HEK293 (cell line): ENCODE data around the gene MVB12B.

Experiments
- CTCF ChIA-PET: fragments of 350-600 bp; formaldehyde crosslinking; extraction: SDS; loops from one replicate; lab custom pipeline; 2021; ENCODE audit warnings: antibody characterized with exemption; lab: Yijun Ruan, JAX
- POLR2A ChIA-PET: fragments of 300-600 bp; formaldehyde crosslinking; extraction: SDS; loops from one replicate; lab custom pipeline; 2020; ENCODE audit warnings: antibody characterized with exemption, inconsistent platforms; lab: Yijun Ruan, JAX
- H3K27ac ChIP-seq: fragments of 200-500 bp; sonication (Bioruptor generic); 2 replicates; pipeline ENCODE4 v1.5.1; 2014; ENCODE audit warnings: low read depth, low read length, control low read depth, inconsistent platforms; ENCODE audit errors: extremely low read depth
- H3K36me3 ChIP-seq, 2 experiments: fragments of 200-500 bp in 1 of 2; sonication (Bioruptor generic) in 1 of 2; 1 replicate in 1 of 2; 2 replicates in 1 of 2; pipeline ENCODE4 v1.5.1; 2014 to 2017; ENCODE audit warnings: inconsistent platforms in 2 of 2, low read length in 2 of 2; ENCODE audit not compliant: control insufficient read depth in 2 of 2, insufficient read depth in 1 of 2
- H3K4me1 ChIP-seq: fragments of 200-500 bp; sonication (Bioruptor generic); 2 replicates; pipeline ENCODE4 v1.5.1; 2014; ENCODE audit warnings: mild to moderate bottlenecking, low read length, inconsistent platforms; ENCODE audit not compliant: control insufficient read depth, insufficient read depth
- H3K4me3 ChIP-seq: 2 replicates; pipeline ENCODE4 v1.5.1; 2011; ENCODE audit warnings: low read depth, mild to moderate bottlenecking, control low read depth, low read length, moderate library complexity
- H3K9me3 ChIP-seq: fragments of 200-500 bp; sonication (Bioruptor generic); 2 replicates; pipeline ENCODE4 v1.5.1; 2014; ENCODE audit warnings: low read depth, low read length, inconsistent platforms; ENCODE audit not compliant: control insufficient read depth, insufficient read depth
- GLI2 ChIP-seq: fragments of 450-650 bp; formaldehyde crosslinking; IDR thresholded peaks from 2 replicates; pipeline ENCODE4; 2017; ENCODE audit warnings: missing biosample characterization, missing genetic modification characterization, low read depth, borderline replicate concordance
- GLIS2 ChIP-seq: fragments of 450-650 bp; formaldehyde crosslinking; IDR thresholded peaks from 2 replicates; pipeline ENCODE4 v1.5.1; 2016; ENCODE audit warnings: missing biosample characterization, missing genetic modification characterization
- HOXA7 ChIP-seq: sonication (generic); formaldehyde crosslinking; IDR thresholded peaks from 2 replicates; pipeline ENCODE4 v1.8.1; 2022; ENCODE audit warnings: missing genetic modification reagents, borderline replicate concordance
- IKZF3 ChIP-seq: fragments of 450-650 bp; IDR thresholded peaks from 2 replicates; pipeline ENCODE4 v1.5.0; 2018; ENCODE audit warnings: missing biosample characterization, mild to moderate bottlenecking, missing genetic modification characterization, moderate library complexity
- PATZ1 ChIP-seq: fragments of 450-650 bp; formaldehyde crosslinking; IDR thresholded peaks from 2 replicates; pipeline ENCODE4 v1.5.1; 2016; ENCODE audit warnings: missing biosample characterization, missing genetic modification characterization
- PRDM1 ChIP-seq: fragments of 450-650 bp; formaldehyde crosslinking; IDR thresholded peaks from 2 replicates; pipeline ENCODE4; 2016; ENCODE audit warnings: missing biosample characterization, missing genetic modification characterization
- REPIN1 ChIP-seq: fragments of 450-650 bp; formaldehyde crosslinking; IDR thresholded peaks from 2 replicates; pipeline ENCODE4 v1.5.1; 2017; ENCODE audit warnings: missing biosample characterization, missing genetic modification characterization, low read depth
- ZBTB49 ChIP-seq: fragments of 450-650 bp; formaldehyde crosslinking; IDR thresholded peaks from 2 replicates; pipeline ENCODE4 v1.5.1; 2016; ENCODE audit warnings: missing biosample characterization, missing genetic modification characterization, low read depth
- ZBTB8A ChIP-seq: fragments of 450-650 bp; formaldehyde crosslinking; IDR thresholded peaks from 2 replicates; pipeline ENCODE4 v1.5.1; 2016; ENCODE audit warnings: missing biosample characterization, missing genetic modification characterization
- ZFP41 ChIP-seq: fragments of 450-650 bp; formaldehyde crosslinking; IDR thresholded peaks from 2 replicates; pipeline ENCODE4 v1.5.1; 2016; ENCODE audit warnings: missing biosample characterization, missing genetic modification characterization, borderline replicate concordance
- ZIC2 ChIP-seq: fragments of 450-650 bp; formaldehyde crosslinking; IDR thresholded peaks from 2 replicates; pipeline ENCODE4 v1.5.1; 2016; ENCODE audit warnings: missing biosample characterization, missing genetic modification characterization
- ZNF2 ChIP-seq: fragments of 450-650 bp; formaldehyde crosslinking; IDR thresholded peaks from 2 replicates; pipeline ENCODE4 v1.5.1; 2016; ENCODE audit warnings: missing biosample characterization, missing genetic modification characterization
- ZNF221 ChIP-seq: fragments of 450-650 bp; formaldehyde crosslinking; IDR thresholded peaks from 2 replicates; pipeline ENCODE4 v1.5.1; 2017; ENCODE audit warnings: missing biosample characterization, missing genetic modification characterization, borderline replicate concordance
- ZNF248 ChIP-seq: fragments of 450-650 bp; formaldehyde crosslinking; IDR thresholded peaks from 2 replicates; pipeline ENCODE4 v1.5.1; 2017; ENCODE audit warnings: missing biosample characterization, missing genetic modification characterization
- ZNF280C ChIP-seq: fragments of 450-650 bp; formaldehyde crosslinking; IDR thresholded peaks from 2 replicates; pipeline ENCODE4 v1.5.1; 2016; ENCODE audit warnings: missing biosample characterization, missing genetic modification characterization
- ZNF350 ChIP-seq: fragments of 450-650 bp; formaldehyde crosslinking; IDR thresholded peaks from 2 replicates; pipeline ENCODE4 v1.5.0; 2017; ENCODE audit warnings: missing biosample characterization, mild to moderate bottlenecking, missing genetic modification characterization
- ZNF423 ChIP-seq: fragments of 450-650 bp; formaldehyde crosslinking; IDR thresholded peaks from 2 replicates; pipeline ENCODE4 v1.5.1; 2016; ENCODE audit warnings: missing biosample characterization, missing genetic modification characterization
- ZNF521 ChIP-seq: fragments of 450-650 bp; formaldehyde crosslinking; IDR thresholded peaks from 2 replicates; pipeline ENCODE4 v1.5.1; 2017; ENCODE audit warnings: missing biosample characterization, mild to moderate bottlenecking, missing genetic modification characterization
- ZNF548 ChIP-seq: fragments of 450-650 bp; formaldehyde crosslinking; IDR thresholded peaks from 2 replicates; pipeline ENCODE4 v1.5.1; 2016; ENCODE audit warnings: missing biosample characterization, missing genetic modification characterization
- ZNF560 ChIP-seq: fragments of 450-650 bp; formaldehyde crosslinking; IDR thresholded peaks from 2 replicates; pipeline ENCODE4 v1.5.1; 2017; ENCODE audit warnings: missing biosample characterization, missing genetic modification characterization, borderline replicate concordance
- ZNF561 ChIP-seq: fragments of 450-650 bp; IDR thresholded peaks from 2 replicates; pipeline ENCODE4 v1.5.1; 2018; ENCODE audit warnings: missing biosample characterization, missing genetic modification characterization, borderline replicate concordance
- ZNF571 ChIP-seq: fragments of 450-650 bp; formaldehyde crosslinking; IDR thresholded peaks from 2 replicates; pipeline ENCODE4 v1.5.0; 2017; ENCODE audit warnings: missing biosample characterization, missing genetic modification characterization
- ZNF707 ChIP-seq: fragments of 450-650 bp; formaldehyde crosslinking; IDR thresholded peaks from 2 replicates; pipeline ENCODE4 v1.5.1; 2016; ENCODE audit warnings: missing biosample characterization, missing genetic modification characterization
- ZNF777 ChIP-seq: fragments of 450-650 bp; formaldehyde crosslinking; IDR thresholded peaks from 2 replicates; pipeline ENCODE4 v1.5.1; 2017; ENCODE audit warnings: missing biosample characterization, missing genetic modification characterization, borderline replicate concordance
- ZXDB ChIP-seq: fragments of 450-650 bp; formaldehyde crosslinking; IDR thresholded peaks from 2 replicates; pipeline ENCODE4 v1.5.1; 2016; ENCODE audit warnings: missing biosample characterization, missing genetic modification characterization
- TF ChIP-seq, protein P1 (sequence below): fragments of 450-650 bp; formaldehyde crosslinking; IDR thresholded peaks from 2 replicates; pipeline ENCODE4 v1.5.1; 2016; ENCODE audit warnings: missing biosample characterization, missing genetic modification characterization

MVB12B gene

GRCh38 chr9:126432659-126433058 is 106.0 kb downstream of the MVB12B start:
- ChIA-PET CTCF (interaction anchor here (0.5 to 1.8 kb wide), 3 partner anchors 34 to 514 kb away, joined by 3 to 7 read pairs (median 3); no protein-coding TSS in a partner anchor), POLR2A (no interaction called here)
- H3K9me3 ChIP-seq: no peaks in the 10 kb centered on the region
- no peaks in the 10 kb centered on the region for H3K4me1 ChIP-seq
- no peak for TF ChIP-seq REPIN1 (tag by site-specific recombination)
- TF ChIP-seq ZNF280C (tag by site-specific recombination): no peak
- no peak for TF ChIP-seq ZNF571
- no peak for TF ChIP-seq ZNF560
- peaks cover 0 to 8% of the 10 kb centered on the region in 2 experiments; a peak in 1 of 3 replicates for H3K36me3 ChIP-seq
- H3K27ac ChIP-seq: no peak overlapping the region
- no peak overlapping the region for H3K4me3 ChIP-seq

GRCh38 chr9:126435105-126435504 is 108.5 kb downstream of the MVB12B start:
- Histone ChIP-seq H3K9me3 (no peaks in the 10 kb centered on the region), H3K4me1 (no peaks in the 10 kb centered on the region), H3K4me3 (no peak overlapping the region), H3K36me3 (peaks cover 0 to 4% of the 10 kb centered on the region in 2 experiments; a peak in 1 of 3 replicates), H3K27ac (no peak overlapping the region)
- TF ChIP-seq ZNF423 (tag by site-specific recombination): no peak
- TF ChIP-seq PRDM1: no peak
- TF ChIP-seq ZNF707 (tag by site-specific recombination): no peak
- TF ChIP-seq ZBTB8A (tag by site-specific recombination): no peak
- TF ChIP-seq ZNF548 (tag by site-specific recombination): no peak
- TF ChIP-seq ZBTB49 (tag by site-specific recombination): no peak
- TF ChIP-seq GLI2 (tag by site-specific recombination): no peak
- TF ChIP-seq ZNF2 (tag by site-specific recombination): no peak
- no peak for TF ChIP-seq ZNF561
- no peak for TF ChIP-seq ZFP41 (tag by site-specific recombination)
- TF ChIP-seq GLIS2 (tag by site-specific recombination): no peak
- no peak for TF ChIP-seq ZNF777 (tag by site-specific recombination)
- TF ChIP-seq ZIC2 (tag by site-specific recombination): no peak
- TF ChIP-seq IKZF3 (tag by site-specific recombination): no peak
- ChIA-PET POLR2A (no interaction called here), CTCF (interaction anchor here (0.6 to 0.7 kb wide), 3 partner anchors 57 to 255 kb away, joined by 3 to 4 read pairs (median 3); no protein-coding TSS in a partner anchor)

DNA sequence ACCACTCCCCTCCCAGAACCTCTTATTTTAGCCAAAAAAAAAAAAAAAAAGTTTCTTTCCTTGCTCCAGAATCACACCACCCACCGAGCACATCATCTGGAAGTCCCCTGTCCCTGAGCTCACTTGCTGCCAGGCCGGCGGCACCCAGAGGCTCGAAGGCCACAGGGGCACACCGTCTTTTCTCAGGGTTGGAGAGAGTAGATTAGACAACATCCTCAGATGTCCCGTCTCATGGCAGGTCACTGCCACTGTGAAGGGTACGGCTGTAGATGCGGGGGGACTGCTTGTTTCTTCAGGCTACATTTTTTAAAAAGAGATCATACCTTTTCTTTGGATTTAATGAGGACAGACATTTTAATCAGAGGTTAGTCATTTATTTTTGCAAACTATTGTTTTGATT is 109.0 kb downstream of the MVB12B start:
- Histone ChIP-seq H3K4me1 (no peaks in the 10 kb centered on the region), H3K9me3 (no peaks in the 10 kb centered on the region), H3K27ac (no peak overlapping the region), H3K4me3 (no peak overlapping the region), H3K36me3 (peaks cover 0 to 4% of the 10 kb centered on the region in 2 experiments; a peak in 1 of 3 replicates)
- ChIA-PET CTCF (interaction anchor here (0.6 to 0.8 kb wide), 3 partner anchors 64 to 1173 kb away, joined by 3 to 4 read pairs (median 3); no protein-coding TSS in a partner anchor), POLR2A (no interaction called here)
- TF ChIP-seq ZNF521 (tag by site-specific recombination) (no peak), ZNF221 (tag by site-specific recombination) (no peak), ZXDB (tag by site-specific recombination) (no peak), HOXA7 (CRISPR knock-in tag) (no peak), ZNF350 (tag by site-specific recombination) (no peak), PATZ1 (tag by site-specific recombination) (no peak), ZNF248 (no peak)
- TF ChIP-seq, protein P1, sequence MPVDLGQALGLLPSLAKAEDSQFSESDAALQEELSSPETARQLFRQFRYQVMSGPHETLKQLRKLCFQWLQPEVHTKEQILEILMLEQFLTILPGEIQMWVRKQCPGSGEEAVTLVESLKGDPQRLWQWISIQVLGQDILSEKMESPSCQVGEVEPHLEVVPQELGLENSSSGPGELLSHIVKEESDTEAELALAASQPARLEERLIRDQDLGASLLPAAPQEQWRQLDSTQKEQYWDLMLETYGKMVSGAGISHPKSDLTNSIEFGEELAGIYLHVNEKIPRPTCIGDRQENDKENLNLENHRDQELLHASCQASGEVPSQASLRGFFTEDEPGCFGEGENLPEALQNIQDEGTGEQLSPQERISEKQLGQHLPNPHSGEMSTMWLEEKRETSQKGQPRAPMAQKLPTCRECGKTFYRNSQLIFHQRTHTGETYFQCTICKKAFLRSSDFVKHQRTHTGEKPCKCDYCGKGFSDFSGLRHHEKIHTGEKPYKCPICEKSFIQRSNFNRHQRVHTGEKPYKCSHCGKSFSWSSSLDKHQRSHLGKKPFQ (tag by site-specific recombination): no peak
